Gastrocnemius medialis (tissue), 4 donors: ENCODE data around the gene DMRTB1. TPM values are rescaled to one million over a fixed set of nuclear protein-coding genes. Genes with fewer than 3 reads are reported as not detected.

Experiments
- ATAC-seq, 2 donors: fragments of 150-250 bp; one replicate each; pipeline ENCODE4 v1.9.1; 2016
- DNase-seq, 2 donors: peaks; one replicate each; pipeline ENCODE4 v3.0.0-alpha.2; 2019
- H3K27ac ChIP-seq, 4 donors: fragments of 200-600 bp; sonication (generic); 1 replicate in 1 of 4; 2 replicates in 3 of 4; pipeline ENCODE4 v1.5.1; 2016 to 2018; ENCODE audit warnings: mild to moderate bottlenecking in 2 of 4, moderate library complexity in 1 of 4
- H3K27me3 ChIP-seq, 3 donors: fragments of 200-600 bp; sonication (generic) in 2 of 3; 1 replicate in 1 of 3; 2 replicates in 2 of 3; pipeline versions ENCODE4 v1.5.1 to v1.6.0; 2016 to 2019; ENCODE audit warnings: mild to moderate bottlenecking in 1 of 3, moderate library complexity in 1 of 3
- H3K36me3 ChIP-seq, 2 donors: fragments of 200-600 bp; sonication (generic) in 1 of 2; one replicate each; pipeline ENCODE4 v1.5.1; 2017 to 2018
- H3K4me1 ChIP-seq, 2 donors: fragments of 200-600 bp; sonication (generic) in 1 of 2; one replicate each; pipeline ENCODE4 v1.5.1; 2016 to 2017; ENCODE audit warnings: mild to moderate bottlenecking in 2 of 2
- H3K4me3 ChIP-seq, 4 donors: fragments of 200-600 bp; sonication (generic) in 3 of 4; 1 replicate in 1 of 4; 2 replicates in 3 of 4; pipeline ENCODE4 v1.5.1; 2016 to 2019; ENCODE audit warnings: mild to moderate bottlenecking in 2 of 4
- H3K9me3 ChIP-seq, 3 donors: fragments of 200-600 bp; sonication (generic) in 2 of 3; 1 replicate in 1 of 3; 2 replicates in 2 of 3; pipeline ENCODE4 v1.5.1; 2016 to 2019
- CTCF ChIP-seq, 5 experiments: fragments of 450-650 bp in 3 of 5; fragments of 200-600 bp in 2 of 5; sonication (generic) in 2 of 5; IDR thresholded peaks in 4 of 5; conservative IDR thresholded peaks in 1 of 5; 1 replicate in 4 of 5; 2 replicates in 1 of 5; pipeline ENCODE4 v1.5.1; 2016 to 2019; ENCODE audit warnings: antibody characterized with exemption in 5 of 5, mild to moderate bottlenecking in 3 of 5, moderate library complexity in 3 of 5
- POLR2A ChIP-seq, 2 donors: fragments of 450-650 bp; IDR thresholded peaks; one replicate each; pipeline ENCODE4 v1.6.1; 2017; ENCODE audit warnings: antibody characterized with exemption in 2 of 2, mild to moderate bottlenecking in 2 of 2, moderate library complexity in 2 of 2
- in situ Hi-C, 4 donors: fragments of 200-750 bp; cut with MboI; loops; one replicate each; pipeline versions ENCODE4 v1.15.0 to v1.8.0; 2017; ENCODE audit warnings: low sequenced_read_pairs in 4 of 4
- intact Hi-C: fragments of 100-400 bp; cut with DNase I; formaldehyde crosslinking; loops from one replicate; pipeline ENCODE4 v1.15.1; 2023; ENCODE audit warnings: low total_unique reads
- total RNA-seq, 4 donors: library from RNA; depleted of rRNA; stranded (reverse); fragments of >200 nt; gene quantifications; one replicate each; pipeline versions ENCODE4 v1.1.0 to v1.2.3, GENCODE V29; 2016

Gene DMRTB1
- total RNA-seq, 4 donors from 2014 or later: not detected

- in situ Hi-C loops: no loop called here
- ATAC-seq: no peak
- DNase-seq: no peak
- H3K27me3 ChIP-seq: peaks cover 3 to 4% (median 3%) of the 10 kb centered on the region in 3 donors
- no peak overlapping the region for H3K27ac ChIP-seq
- H3K36me3 ChIP-seq: no peaks in the 10 kb centered on the region
- H3K9me3 ChIP-seq: no peaks in the 10 kb centered on the region
- intact Hi-C loops: no loop called here
- TF ChIP-seq POLR2A (IDR thresholded peaks at IDR 0.05) (no peak), CTCF (IDR thresholded peaks at IDR 0.05 in 4 of 5, conservative IDR thresholded peaks at IDR 0.05 in 1 of 5) (no peak)
- no peak overlapping the region for H3K4me3 ChIP-seq
- H3K4me1 ChIP-seq: no peaks in the 10 kb centered on the region
Measured at GRCh38 chr1:53454019-53454418, 5.2 kb upstream of the DMRTB1 start.

GRCh38 chr1:53455364-53455991 is 3.7 kb upstream of the DMRTB1 start:
- H3K27ac ChIP-seq: no peak overlapping the region
- no peak for DNase-seq
- no peaks in the 10 kb centered on the region for H3K9me3 ChIP-seq
- H3K4me3 ChIP-seq: no peak overlapping the region
- no peak for TF ChIP-seq CTCF (IDR thresholded peaks at IDR 0.05 in 4 of 5, conservative IDR thresholded peaks at IDR 0.05 in 1 of 5)
- no peak for TF ChIP-seq POLR2A (IDR thresholded peaks at IDR 0.05)
- ATAC-seq: no peak
- H3K36me3 ChIP-seq: no peaks in the 10 kb centered on the region
- peaks cover 0 to 4% (median 3%) of the 10 kb centered on the region in 3 donors for H3K27me3 ChIP-seq
- no peaks in the 10 kb centered on the region for H3K4me1 ChIP-seq
- intact Hi-C loops (no loop called here), in situ Hi-C loops (no loop called here)

GRCh38 chr1:53458634-53459033 is 565 bp upstream of the DMRTB1 start:
- Histone ChIP-seq H3K36me3 (no peaks in the 10 kb centered on the region), H3K27ac (no peak overlapping the region), H3K4me1 (no peaks in the 10 kb centered on the region), H3K4me3 (no peak overlapping the region), H3K27me3 (peaks cover 0 to 4% (median 3%) of the 10 kb centered on the region in 3 donors), H3K9me3 (no peaks in the 10 kb centered on the region)
- intact Hi-C loops (no loop called here), in situ Hi-C loops (no loop called here)
- no peak for DNase-seq
- ATAC-seq: no peak
- no peak for TF ChIP-seq CTCF (IDR thresholded peaks at IDR 0.05 in 4 of 5, conservative IDR thresholded peaks at IDR 0.05 in 1 of 5)
- TF ChIP-seq POLR2A (IDR thresholded peaks at IDR 0.05): no peak

GRCh38 chr1:53460211-53460634 is 1.0 kb downstream of the DMRTB1 start:
- ATAC-seq (no peak), DNase-seq (no peak)
- TF ChIP-seq POLR2A (IDR thresholded peaks at IDR 0.05) (no peak), CTCF (IDR thresholded peaks at IDR 0.05 in 4 of 5, conservative IDR thresholded peaks at IDR 0.05 in 1 of 5) (no peak)
- peaks cover 0 to 4% (median 3%) of the 10 kb centered on the region in 3 donors for H3K27me3 ChIP-seq
- intact Hi-C loops: no loop called here
- H3K4me3 ChIP-seq: no peak overlapping the region
- no peaks in the 10 kb centered on the region for H3K36me3 ChIP-seq
- no peak overlapping the region for H3K27ac ChIP-seq
- no peaks in the 10 kb centered on the region for H3K4me1 ChIP-seq
- in situ Hi-C loops: no loop called here
- no peaks in the 10 kb centered on the region for H3K9me3 ChIP-seq
